Tibial artery (tissue), 4 donors: ENCODE results near the gene B3GALT6.

Experiments used
- DNase-seq, 2 donors: peaks; one replicate each; pipeline ENCODE4 v3.0.0-alpha.2; 2019
- H3K27ac ChIP-seq, 2 donors: fragments of 200-600 bp; sonication (generic) in 1 of 2; 1 replicate in 1 of 2; 2 replicates in 1 of 2; pipeline ENCODE4 v1.5.1; 2018 to 2019; ENCODE audit warnings: mild to moderate bottlenecking in 1 of 2
- H3K27me3 ChIP-seq, 2 donors: fragments of 200-600 bp; sonication (generic) in 1 of 2; one replicate each; pipeline versions ENCODE4 v1.5.1 to v1.6.0; 2016 to 2019
- H3K36me3 ChIP-seq, 3 donors: fragments of 200-600 bp; sonication (generic) in 2 of 3; one replicate each; pipeline ENCODE4 v1.5.1; 2016 to 2019; ENCODE audit warnings: mild to moderate bottlenecking in 2 of 3
- H3K4me1 ChIP-seq, 4 donors: fragments of 200-600 bp; sonication (generic) in 2 of 4; 1 replicate in 3 of 4; 2 replicates in 1 of 4; pipeline ENCODE4 v1.5.1; 2016 to 2019
- H3K4me3 ChIP-seq, 2 donors: fragments of 200-600 bp; sonication (generic) in 1 of 2; 1 replicate in 1 of 2; 2 replicates in 1 of 2; pipeline ENCODE4 v1.5.1; 2018 to 2019; ENCODE audit warnings: mild to moderate bottlenecking in 2 of 2
- H3K9me3 ChIP-seq, 3 donors: fragments of 200-600 bp; sonication (generic) in 1 of 3; one replicate each; pipeline ENCODE4 v1.5.1; 2016 to 2019
- intact Hi-C: fragments of 100-400 bp; cut with DNase I; formaldehyde crosslinking; loops from one replicate; pipeline ENCODE4 v1.15.0; 2023; ENCODE audit warnings: low total_unique reads
- TF ChIP-seq, protein P1 (sequence below), 2 experiments: fragments of 200-600 bp in 1 of 2; fragments of 450-650 bp in 1 of 2; IDR thresholded peaks; one replicate each; pipeline ENCODE4 v1.5.1; 2017 to 2019; ENCODE audit warnings: antibody characterized with exemption in 2 of 2, mild to moderate bottlenecking in 1 of 2, moderate library complexity in 1 of 2

Gene B3GALT6

DNA sequence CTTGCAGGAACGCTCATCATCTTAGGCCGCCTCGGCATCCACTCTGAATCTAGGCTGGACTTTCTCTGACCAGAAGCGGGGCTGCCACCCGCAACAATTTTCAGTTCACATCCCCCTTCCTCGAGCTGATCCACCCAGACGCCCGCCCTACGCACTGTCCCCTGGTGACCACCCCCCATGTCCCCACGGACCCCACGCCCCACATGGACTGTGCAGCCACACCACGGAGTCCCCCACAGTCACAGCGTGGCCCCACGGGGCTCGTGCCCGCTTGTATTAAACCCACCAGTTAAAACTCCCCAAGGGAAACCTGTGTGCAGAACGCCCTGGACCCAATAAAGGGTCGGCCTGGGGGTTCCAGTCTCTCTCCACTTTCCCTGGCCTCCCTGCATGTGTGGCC, 27.5 kb downstream of the B3GALT6 start:
- TF ChIP-seq, protein P1, sequence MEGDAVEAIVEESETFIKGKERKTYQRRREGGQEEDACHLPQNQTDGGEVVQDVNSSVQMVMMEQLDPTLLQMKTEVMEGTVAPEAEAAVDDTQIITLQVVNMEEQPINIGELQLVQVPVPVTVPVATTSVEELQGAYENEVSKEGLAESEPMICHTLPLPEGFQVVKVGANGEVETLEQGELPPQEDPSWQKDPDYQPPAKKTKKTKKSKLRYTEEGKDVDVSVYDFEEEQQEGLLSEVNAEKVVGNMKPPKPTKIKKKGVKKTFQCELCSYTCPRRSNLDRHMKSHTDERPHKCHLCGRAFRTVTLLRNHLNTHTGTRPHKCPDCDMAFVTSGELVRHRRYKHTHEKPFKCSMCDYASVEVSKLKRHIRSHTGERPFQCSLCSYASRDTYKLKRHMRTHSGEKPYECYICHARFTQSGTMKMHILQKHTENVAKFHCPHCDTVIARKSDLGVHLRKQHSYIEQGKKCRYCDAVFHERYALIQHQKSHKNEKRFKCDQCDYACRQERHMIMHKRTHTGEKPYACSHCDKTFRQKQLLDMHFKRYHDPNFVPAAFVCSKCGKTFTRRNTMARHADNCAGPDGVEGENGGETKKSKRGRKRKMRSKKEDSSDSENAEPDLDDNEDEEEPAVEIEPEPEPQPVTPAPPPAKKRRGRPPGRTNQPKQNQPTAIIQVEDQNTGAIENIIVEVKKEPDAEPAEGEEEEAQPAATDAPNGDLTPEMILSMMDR (IDR thresholded peaks at IDR 0.05), result no peak
- H3K4me3 ChIP-seq, result no peak overlapping the region
- H3K9me3 ChIP-seq, result no peaks in the 10 kb centered on the region
- no peak overlapping the region for H3K27ac ChIP-seq
- intact Hi-C loops, result no loop called here
- no peaks in the 10 kb centered on the region for H3K4me1 ChIP-seq
- no peaks in the 10 kb centered on the region for H3K27me3 ChIP-seq
- no peak for DNase-seq
- H3K36me3 ChIP-seq, result peaks cover 67 to 90% (median 86%) of the 10 kb centered on the region in 3 donors

DNA sequence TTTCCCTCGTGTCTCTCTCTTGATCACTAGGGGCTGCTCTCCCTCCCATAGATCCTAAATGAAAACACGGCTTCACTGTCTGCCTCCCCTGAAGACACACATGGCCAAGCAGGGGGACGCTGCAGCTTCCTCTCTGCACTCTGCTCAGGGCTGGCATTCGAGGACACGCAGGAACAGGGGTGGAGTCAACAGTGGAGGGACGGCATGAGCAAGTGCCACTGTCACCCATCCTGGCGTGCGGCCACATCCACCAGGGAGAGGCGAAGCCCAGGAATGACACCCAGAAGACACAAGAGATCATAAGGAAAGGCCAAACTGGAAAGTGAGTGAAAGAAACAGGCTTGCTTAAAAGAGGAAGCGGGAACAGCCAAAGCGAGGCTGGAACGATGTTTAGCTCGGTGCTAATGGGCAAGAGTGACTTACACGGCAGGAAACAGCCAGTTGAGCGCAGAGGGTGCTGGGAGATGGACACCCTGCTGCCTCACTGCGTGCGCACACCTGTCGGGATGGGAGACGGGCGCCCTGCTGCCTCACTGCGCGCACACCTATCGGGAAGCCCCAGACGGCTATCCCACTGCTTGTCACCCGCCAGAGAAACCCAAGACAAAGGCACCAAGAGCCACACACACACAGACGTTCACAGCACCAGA, 28.0 kb downstream of the B3GALT6 start:
- intact Hi-C loops, result no loop called here
- Histone ChIP-seq H3K4me1 (peaks cover 0 to 3% (median 0%) of the 10 kb centered on the region in 4 donors), H3K4me3 (no peak overlapping the region), H3K27ac (no peak overlapping the region), H3K9me3 (no peaks in the 10 kb centered on the region), H3K27me3 (no peaks in the 10 kb centered on the region), H3K36me3 (peaks cover 61 to 90% (median 85%) of the 10 kb centered on the region in 3 donors)
- no peak for DNase-seq
- TF ChIP-seq, protein P1 (IDR thresholded peaks at IDR 0.05), result no peak

DNA sequence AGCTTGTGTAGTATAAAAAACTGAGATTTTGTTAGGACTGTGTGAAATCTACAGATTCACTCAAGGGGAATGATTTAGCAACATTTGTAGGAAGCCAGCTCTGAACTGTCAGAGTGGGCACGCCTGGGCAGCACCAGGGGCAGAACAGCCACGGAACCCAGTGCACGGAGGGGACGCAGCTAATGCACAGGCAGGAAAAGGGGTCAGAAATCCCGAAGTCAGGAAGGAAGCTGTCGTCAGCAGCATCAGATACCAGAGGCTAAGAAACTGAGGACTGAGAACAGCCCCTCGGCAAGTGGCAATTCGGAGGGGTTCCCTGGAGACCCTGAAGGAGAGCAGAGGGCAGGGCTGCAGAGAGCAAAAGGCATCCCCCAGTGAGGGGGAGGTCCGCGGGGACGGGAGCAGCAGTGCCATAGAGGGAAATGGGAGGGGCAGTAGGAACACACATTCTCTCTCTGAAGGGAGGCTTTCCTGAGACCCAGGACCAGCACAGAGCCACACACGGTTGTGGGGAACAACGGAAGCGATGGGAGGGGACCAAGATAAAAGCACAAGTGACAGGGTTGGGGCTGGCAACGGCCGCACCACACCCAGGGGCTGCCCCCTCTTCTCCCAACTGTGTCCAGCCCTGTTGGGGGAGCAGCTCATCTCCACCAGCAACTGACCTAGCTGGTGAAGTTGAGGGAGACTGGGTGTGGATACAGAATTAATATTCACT, 29.0 kb downstream of the B3GALT6 start:
- no peak overlapping the region for H3K27ac ChIP-seq
- no peak overlapping the region for H3K4me3 ChIP-seq
- no peaks in the 10 kb centered on the region for H3K9me3 ChIP-seq
- no peak for DNase-seq
- no peaks in the 10 kb centered on the region for H3K27me3 ChIP-seq
- intact Hi-C loops, result no loop called here
- H3K36me3 ChIP-seq, result peaks cover 54 to 90% (median 85%) of the 10 kb centered on the region in 3 donors
- TF ChIP-seq, protein P1 (IDR thresholded peaks at IDR 0.05), result no peak
- peaks cover 0 to 5% (median 0%) of the 10 kb centered on the region in 4 donors for H3K4me1 ChIP-seq

DNA sequence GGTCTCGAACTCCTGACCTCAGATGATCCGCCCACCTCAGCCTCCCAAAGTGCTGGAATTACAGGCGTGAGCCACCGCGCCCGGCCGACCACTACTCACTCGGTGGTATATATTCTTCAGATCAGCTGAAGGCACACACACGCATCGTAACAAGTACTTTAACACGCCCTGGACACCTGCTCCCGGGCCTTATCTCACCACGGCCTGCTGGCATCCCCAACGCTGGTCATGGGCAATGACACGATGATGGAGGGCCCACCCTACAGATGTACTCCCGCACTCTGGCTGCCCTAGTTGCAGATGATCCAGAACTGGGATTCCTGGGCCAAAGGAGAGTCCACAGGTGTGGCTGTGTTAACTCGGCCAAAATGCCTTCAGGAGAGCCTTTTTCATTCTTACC, 30.0 kb downstream of the B3GALT6 start:
- TF ChIP-seq, protein P1 (IDR thresholded peaks at IDR 0.05), result no peak
- peaks cover 43 to 90% (median 78%) of the 10 kb centered on the region in 3 donors for H3K36me3 ChIP-seq
- DNase-seq, result no peak
- H3K27me3 ChIP-seq, result no peaks in the 10 kb centered on the region
- no peak overlapping the region for H3K27ac ChIP-seq
- intact Hi-C loops, result no loop called here
- peaks cover 0 to 5% (median 0%) of the 10 kb centered on the region in 4 donors for H3K4me1 ChIP-seq
- H3K4me3 ChIP-seq, result no peak overlapping the region
- H3K9me3 ChIP-seq, result no peaks in the 10 kb centered on the region

DNA sequence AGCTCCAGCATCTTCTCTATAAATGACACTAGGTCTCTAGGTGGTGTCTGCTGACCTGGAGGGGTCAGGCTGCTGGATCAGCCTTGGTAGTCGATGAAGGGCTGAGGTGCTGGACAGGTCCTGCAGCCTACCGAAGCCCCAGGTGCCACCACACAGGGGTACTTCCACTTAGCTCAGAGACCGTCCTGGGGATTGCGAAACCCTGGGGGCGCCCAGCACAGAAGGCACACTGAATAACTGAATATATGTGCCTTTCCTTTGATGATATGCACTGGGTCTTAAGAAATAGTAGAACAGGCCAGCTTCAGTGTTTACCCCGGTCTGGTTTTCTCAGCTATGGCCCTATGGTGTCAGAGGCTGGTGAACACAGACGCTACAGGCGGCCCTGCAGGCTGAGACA, 30.7 kb downstream of the B3GALT6 start:
- H3K9me3 ChIP-seq, result no peaks in the 10 kb centered on the region
- no peak for DNase-seq
- peaks cover 45 to 96% (median 81%) of the 10 kb centered on the region in 3 donors for H3K36me3 ChIP-seq
- no peak overlapping the region for H3K4me3 ChIP-seq
- peaks cover 0 to 11% (median 0%) of the 10 kb centered on the region in 4 donors for H3K4me1 ChIP-seq
- H3K27ac ChIP-seq, result no peak overlapping the region
- no peaks in the 10 kb centered on the region for H3K27me3 ChIP-seq
- intact Hi-C loops, result no loop called here
- TF ChIP-seq, protein P1 (IDR thresholded peaks at IDR 0.05), result no peak
